Esophagus squamous epithelium (tissue), 5 donors: Measurements from ENCODE around the gene HS3ST2. TPM values are rescaled to one million over a fixed set of nuclear protein-coding genes. Genes with fewer than 3 reads are reported as not detected.

Source experiments
- DNase-seq: peaks from one replicate; lab custom pipeline; 2025; lab: John Stamatoyannopoulos, UW
- H3K27ac ChIP-seq, 4 donors: fragments of 200-600 bp; sonication (generic); one replicate each; pipeline ENCODE4 v1.5.1; 2016 to 2019; ENCODE audit warnings: mild to moderate bottlenecking in 1 of 4
- H3K27me3 ChIP-seq, 4 donors: fragments of 200-600 bp; sonication (generic); 1 replicate in 3 of 4; 2 replicates in 1 of 4; pipeline versions ENCODE4 v1.5.1 to v1.6.0; 2017 to 2021; ENCODE audit warnings: antibody characterized with exemption in 1 of 4
- H3K36me3 ChIP-seq, 3 donors: fragments of 200-600 bp; sonication (generic); one replicate each; pipeline ENCODE4 v1.5.1; 2016 to 2019
- H3K4me1 ChIP-seq, 3 donors: fragments of 200-600 bp; sonication (generic); one replicate each; pipeline ENCODE4 v1.5.1; 2017 to 2019
- H3K4me3 ChIP-seq, 4 donors: fragments of 200-600 bp; sonication (generic); 1 replicate in 3 of 4; 2 replicates in 1 of 4; pipeline ENCODE4 v1.5.1; 2016 to 2019; ENCODE audit warnings: mild to moderate bottlenecking in 2 of 4, moderate library complexity in 1 of 4
- H3K9me3 ChIP-seq, 3 donors: fragments of 200-600 bp; sonication (generic); one replicate each; pipeline ENCODE4 v1.5.1; 2016 to 2019
- CTCF ChIP-seq, 6 experiments: fragments of 450-650 bp in 4 of 6; fragments of 200-600 bp in 2 of 6; sonication (generic) in 2 of 6; IDR thresholded peaks; one replicate each; pipeline ENCODE4 v1.5.1; 2016 to 2019; ENCODE audit warnings: antibody characterized with exemption in 6 of 6, mild to moderate bottlenecking in 4 of 6, moderate library complexity in 4 of 6
- POLR2A ChIP-seq, 4 donors: fragments of 450-650 bp; IDR thresholded peaks; one replicate each; pipeline ENCODE4 v1.6.1; 2017; ENCODE audit warnings: antibody characterized with exemption in 4 of 4, mild to moderate bottlenecking in 4 of 4, moderate library complexity in 3 of 4
- WGBS, 2 donors: methylation state at CpG; one replicate each; pipeline ENCODE4 v1.1.5; 2018; 5-methylcytosine and 5-hydroxymethylcytosine counted together
- intact Hi-C: fragments of 100-400 bp; cut with DNase I; formaldehyde crosslinking; loops from one replicate; pipeline ENCODE4 v1.15.0; 2022
- total RNA-seq, 4 donors: library from RNA; depleted of rRNA; stranded (reverse); fragments of >200 nt; gene quantifications; one replicate each; pipeline ENCODE4 v1.1.0, GENCODE V29; 2016
- donor health status: DM: yes; HTN: yes; CAD: no.

Gene HS3ST2
- total RNA-seq, 4 donors from 2014 or later: 0.12 to 0.76 (median 0.30) TPM; not detected in 1

- no peaks in the 10 kb centered on the region for H3K9me3 ChIP-seq
- H3K4me3 ChIP-seq: no peak overlapping the region
- H3K27me3 ChIP-seq: peaks cover 0 to 84% (median 0%) of the 10 kb centered on the region in 4 donors
- TF ChIP-seq CTCF (IDR thresholded peaks at IDR 0.05): no peak
- TF ChIP-seq POLR2A (IDR thresholded peaks at IDR 0.05): no peak
- no peaks in the 10 kb centered on the region for H3K36me3 ChIP-seq
- DNase-seq: no peak
- no peak overlapping the region for H3K27ac ChIP-seq
- H3K4me1 ChIP-seq: peaks cover 0 to 9% (median 3%) of the 10 kb centered on the region in 3 donors
- WGBS, 2 donors: 80 to 81% methylated on average over 6 of the region's 6 CpGs
- intact Hi-C loops: no loop called here
These were observed 86.9 kb downstream of the HS3ST2 start for GRCh38 chr16:22900863-22901262.

GRCh38 chr16:22901563-22901962, 87.6 kb downstream of the HS3ST2 start:
- DNase-seq: no peak
- intact Hi-C loops: no loop called here
- WGBS, 2 donors: 51 to 59% methylated on average over 5 of the region's 5 CpGs

GRCh38 chr16:22903716-22904115, 89.8 kb downstream of the HS3ST2 start:
- 29 to 43% methylated on average over 2 of the region's 2 CpGs for WGBS, 2 donors
- H3K4me1 ChIP-seq: peaks cover 0 to 6% (median 1%) of the 10 kb centered on the region in 3 donors

More at GRCh38 chr16:22901563-22901962, 87.6 kb downstream of the HS3ST2 start:
- no peaks in the 10 kb centered on the region for H3K36me3 ChIP-seq
- H3K4me3 ChIP-seq: no peak overlapping the region
- H3K9me3 ChIP-seq: no peaks in the 10 kb centered on the region
- peaks cover 0 to 78% (median 0%) of the 10 kb centered on the region in 4 donors for H3K27me3 ChIP-seq
- TF ChIP-seq POLR2A (IDR thresholded peaks at IDR 0.05): no peak
- H3K4me1 ChIP-seq: peaks cover 0 to 9% (median 3%) of the 10 kb centered on the region in 3 donors
- no peak overlapping the region for H3K27ac ChIP-seq

GRCh38 chr16:22912654-22913053, 98.7 kb downstream of the HS3ST2 start:
- H3K36me3 ChIP-seq: no peaks in the 10 kb centered on the region
- TF ChIP-seq POLR2A (IDR thresholded peaks at IDR 0.05) (no peak), CTCF (IDR thresholded peaks at IDR 0.05) (no peak)
- H3K27ac ChIP-seq: no peak overlapping the region
- 47 to 67% methylated on average over 6 of the region's 7 CpGs for WGBS, 2 donors
- intact Hi-C loops: no loop called here
- H3K9me3 ChIP-seq: no peaks in the 10 kb centered on the region
- H3K4me1 ChIP-seq: no peaks in the 10 kb centered on the region
- no peak for DNase-seq
- no peak overlapping the region for H3K4me3 ChIP-seq
- H3K27me3 ChIP-seq: peaks cover 0 to 3% (median 0%) of the 10 kb centered on the region in 4 donors

More at GRCh38 chr16:22903716-22904115, 89.8 kb downstream of the HS3ST2 start:
- no peak overlapping the region for H3K4me3 ChIP-seq
- H3K27ac ChIP-seq: no peak overlapping the region
- H3K27me3 ChIP-seq: peaks cover 0 to 62% (median 0%) of the 10 kb centered on the region in 4 donors
- no peaks in the 10 kb centered on the region for H3K9me3 ChIP-seq
- H3K36me3 ChIP-seq: no peaks in the 10 kb centered on the region
- DNase-seq: no peak
- intact Hi-C loops: no loop called here
- TF ChIP-seq CTCF (IDR thresholded peaks at IDR 0.05): no peak
- no peak for TF ChIP-seq POLR2A (IDR thresholded peaks at IDR 0.05)

- no peaks in the 10 kb centered on the region for H3K9me3 ChIP-seq
- no peaks in the 10 kb centered on the region for H3K36me3 ChIP-seq
- TF ChIP-seq POLR2A (IDR thresholded peaks at IDR 0.05) (no peak), CTCF (IDR thresholded peaks at IDR 0.05) (no peak)
- H3K4me1 ChIP-seq: no peaks in the 10 kb centered on the region
- 86 to 89% methylated on average over 15 to 20 of the region's 25 CpGs for WGBS, 2 donors
- intact Hi-C loops: no loop called here
- H3K4me3 ChIP-seq: no peak overlapping the region
- no peak for DNase-seq
- H3K27ac ChIP-seq: no peak overlapping the region
- H3K27me3 ChIP-seq: peaks cover 0 to 3% (median 0%) of the 10 kb centered on the region in 4 donors
These were observed 101.0 kb downstream of the HS3ST2 start for GRCh38 chr16:22915003-22915402.
